Measurements from ENCODE around the gene GLRX3.

Gene GLRX3

DNA sequence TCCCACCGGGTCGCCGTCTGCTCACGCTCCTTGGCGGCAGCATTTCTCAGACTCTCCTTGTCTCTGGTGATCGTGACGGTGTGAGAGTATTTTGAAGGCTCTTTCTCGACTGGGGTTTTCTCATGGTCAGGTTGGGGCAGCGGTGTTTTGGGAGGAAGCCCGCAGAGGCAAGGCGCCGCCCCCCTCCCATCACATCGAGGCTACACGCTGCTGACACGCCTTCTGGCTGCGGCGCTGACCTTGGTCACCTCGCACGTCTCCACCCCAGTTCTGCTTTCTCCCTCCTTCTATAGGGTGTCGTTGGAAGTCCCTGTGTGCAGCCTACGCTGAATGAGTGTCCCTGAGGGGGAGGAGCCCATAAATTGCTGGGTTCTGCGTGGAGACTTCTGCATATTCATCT lies 55.2 kb downstream of the GLRX3 start:
- Histone ChIP-seq H3K27ac (ENCODE audit: low read length) (no peak overlapping the region), H3K9ac (ENCODE audit: low read length) (no peak overlapping the region), H3K9me3 (ENCODE audit: control insufficient read depth, low read depth, low read length) (no peaks in the 10 kb centered on the region), H3K4me1 (ENCODE audit: control insufficient read depth, low read depth, low read length) (peaks cover 6% of the 10 kb centered on the region), H3K27me3 (ENCODE audit: control insufficient read depth, insufficient read depth, low read length) (peaks cover 6% of the 10 kb centered on the region), H3K36me3 (ENCODE audit: control insufficient read depth, low read depth, low read length) (no peaks in the 10 kb centered on the region), H3K4me3 (ENCODE audit: low read length) (no peak overlapping the region)

- peaks cover 6% of the 10 kb centered on the region for H3K27me3 ChIP-seq (ENCODE audit: control insufficient read depth, insufficient read depth, low read length)
- H3K9ac ChIP-seq (ENCODE audit: low read length): no peak overlapping the region
- no peak overlapping the region for H3K4me3 ChIP-seq (ENCODE audit: low read length)
- peaks cover 6% of the 10 kb centered on the region for H3K4me1 ChIP-seq (ENCODE audit: control insufficient read depth, low read depth, low read length)
- H3K9me3 ChIP-seq (ENCODE audit: control insufficient read depth, low read depth, low read length): no peaks in the 10 kb centered on the region
- no peak overlapping the region for H3K27ac ChIP-seq (ENCODE audit: low read length)
- no peaks in the 10 kb centered on the region for H3K36me3 ChIP-seq (ENCODE audit: control insufficient read depth, low read depth, low read length)
These were observed 56.2 kb downstream of the GLRX3 start for GRCh38 chr10:130192276-130192848.

DNA sequence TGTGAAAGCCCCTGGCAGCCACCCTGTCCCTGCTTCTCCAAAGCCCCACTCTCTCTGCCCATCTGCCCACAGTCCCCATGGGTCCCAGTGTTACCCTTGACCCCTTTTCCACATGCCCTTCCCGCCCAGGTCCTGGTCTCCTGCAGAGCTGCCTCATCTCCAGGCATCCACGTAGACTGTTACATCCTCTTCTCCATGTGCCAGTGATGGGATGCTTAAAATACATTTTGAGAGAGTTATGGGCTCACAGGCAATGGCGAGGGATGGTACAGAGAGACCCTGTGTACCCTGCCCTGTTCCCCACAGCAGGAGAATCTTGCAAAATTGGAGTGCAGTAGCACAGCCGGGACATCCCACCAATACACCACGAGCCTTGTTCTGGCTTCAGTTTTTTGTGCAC lies 56.8 kb downstream of the GLRX3 start:
- Histone ChIP-seq H3K9me3 (ENCODE audit: control insufficient read depth, low read depth, low read length) (no peaks in the 10 kb centered on the region), H3K4me3 (ENCODE audit: low read length) (no peak overlapping the region), H3K36me3 (ENCODE audit: control insufficient read depth, low read depth, low read length) (no peaks in the 10 kb centered on the region), H3K27ac (ENCODE audit: low read length) (no peak overlapping the region), H3K9ac (ENCODE audit: low read length) (no peak overlapping the region), H3K4me1 (ENCODE audit: control insufficient read depth, low read depth, low read length) (peaks cover 6% of the 10 kb centered on the region), H3K27me3 (ENCODE audit: control insufficient read depth, insufficient read depth, low read length) (peaks cover 6% of the 10 kb centered on the region)

DNA sequence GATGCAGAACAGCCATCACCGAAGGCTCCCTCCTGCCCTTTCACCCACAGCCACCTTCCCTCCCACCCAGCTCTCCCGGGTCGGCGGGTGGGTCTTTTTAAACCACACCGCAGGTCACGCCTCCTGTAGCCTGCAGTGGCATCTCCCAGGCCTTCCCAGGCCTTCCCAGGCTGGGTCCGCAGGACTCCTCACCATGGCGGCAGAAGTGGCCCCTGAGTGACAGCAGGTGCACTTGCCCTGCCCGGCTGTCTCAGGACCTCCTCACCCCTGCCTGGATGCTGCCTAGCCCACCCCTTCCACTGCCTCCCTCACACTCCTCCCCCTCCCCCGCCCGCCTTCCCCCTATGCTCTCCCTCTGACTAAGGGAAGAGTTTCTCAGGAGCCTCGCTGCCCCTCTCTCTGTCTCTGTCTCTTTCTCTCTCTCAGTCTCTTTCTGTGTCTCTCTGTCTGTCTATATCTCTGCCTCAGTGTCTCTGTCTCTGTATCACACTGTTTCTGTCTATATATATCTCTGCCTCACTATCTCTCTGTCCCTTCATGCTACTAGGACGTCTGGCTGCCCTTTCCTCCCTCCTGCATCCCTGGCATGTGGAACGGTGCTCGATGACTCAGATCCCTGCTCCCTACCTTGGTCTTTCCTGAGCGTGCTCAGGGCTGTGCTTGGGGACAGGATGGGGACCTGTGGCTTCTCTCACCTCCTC lies 57.5 kb downstream of the GLRX3 start:
- no peak overlapping the region for H3K4me3 ChIP-seq (ENCODE audit: low read length)
- no peaks in the 10 kb centered on the region for H3K36me3 ChIP-seq (ENCODE audit: control insufficient read depth, low read depth, low read length)
- H3K27me3 ChIP-seq (ENCODE audit: control insufficient read depth, insufficient read depth, low read length): peaks cover 6% of the 10 kb centered on the region
- H3K4me1 ChIP-seq (ENCODE audit: control insufficient read depth, low read depth, low read length): peaks cover 6% of the 10 kb centered on the region
- no peaks in the 10 kb centered on the region for H3K9me3 ChIP-seq (ENCODE audit: control insufficient read depth, low read depth, low read length)
- H3K27ac ChIP-seq (ENCODE audit: low read length): no peak overlapping the region
- H3K9ac ChIP-seq (ENCODE audit: low read length): no peak overlapping the region

DNA sequence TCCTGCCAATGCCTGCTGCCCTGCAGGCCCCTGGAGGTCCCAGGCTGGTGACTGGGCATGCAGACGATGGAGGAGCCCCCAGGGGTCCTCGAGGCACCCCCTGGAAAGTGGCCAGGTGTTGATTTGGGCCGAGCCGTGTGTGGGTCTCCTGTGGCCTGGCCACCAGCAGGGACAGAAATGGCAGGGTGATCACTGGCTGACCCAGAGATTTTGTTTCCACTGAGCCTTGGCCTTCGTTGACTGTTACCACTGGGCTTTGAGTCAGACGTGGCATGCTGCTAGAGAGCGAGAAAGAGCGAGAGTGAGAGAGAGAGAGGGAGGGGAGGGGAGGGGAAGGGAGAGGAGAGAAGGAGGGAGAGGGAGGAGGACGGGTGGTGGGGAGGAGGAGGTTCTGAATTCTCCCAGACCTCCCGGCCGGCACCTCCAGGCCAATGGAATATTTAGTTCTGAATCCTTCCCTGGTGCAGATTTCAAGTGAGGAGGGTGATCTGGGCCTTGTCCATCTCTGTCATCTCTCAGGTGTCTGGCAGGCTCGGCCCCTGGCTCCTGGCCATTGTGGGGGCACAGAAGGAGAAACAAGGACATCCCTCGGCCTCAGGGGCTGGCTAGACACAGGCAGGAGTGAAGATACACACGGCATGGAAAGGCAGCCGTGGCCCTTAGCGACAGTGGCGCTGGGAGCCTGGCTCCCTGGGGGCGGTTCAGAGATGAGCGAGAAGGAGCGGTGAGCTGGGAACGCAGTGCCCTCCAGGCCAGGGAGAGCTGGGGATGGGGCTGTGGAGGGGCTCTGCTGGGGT lies 58.2 kb downstream of the GLRX3 start:
- no peak overlapping the region for H3K4me3 ChIP-seq (ENCODE audit: low read length)
- no peaks in the 10 kb centered on the region for H3K36me3 ChIP-seq (ENCODE audit: control insufficient read depth, low read depth, low read length)
- no peaks in the 10 kb centered on the region for H3K9me3 ChIP-seq (ENCODE audit: control insufficient read depth, low read depth, low read length)
- no peak overlapping the region for H3K9ac ChIP-seq (ENCODE audit: low read length)
- peaks cover 6% of the 10 kb centered on the region for H3K4me1 ChIP-seq (ENCODE audit: control insufficient read depth, low read depth, low read length)
- no peak overlapping the region for H3K27ac ChIP-seq (ENCODE audit: low read length)
- H3K27me3 ChIP-seq (ENCODE audit: control insufficient read depth, insufficient read depth, low read length): peaks cover 6% of the 10 kb centered on the region

DNA sequence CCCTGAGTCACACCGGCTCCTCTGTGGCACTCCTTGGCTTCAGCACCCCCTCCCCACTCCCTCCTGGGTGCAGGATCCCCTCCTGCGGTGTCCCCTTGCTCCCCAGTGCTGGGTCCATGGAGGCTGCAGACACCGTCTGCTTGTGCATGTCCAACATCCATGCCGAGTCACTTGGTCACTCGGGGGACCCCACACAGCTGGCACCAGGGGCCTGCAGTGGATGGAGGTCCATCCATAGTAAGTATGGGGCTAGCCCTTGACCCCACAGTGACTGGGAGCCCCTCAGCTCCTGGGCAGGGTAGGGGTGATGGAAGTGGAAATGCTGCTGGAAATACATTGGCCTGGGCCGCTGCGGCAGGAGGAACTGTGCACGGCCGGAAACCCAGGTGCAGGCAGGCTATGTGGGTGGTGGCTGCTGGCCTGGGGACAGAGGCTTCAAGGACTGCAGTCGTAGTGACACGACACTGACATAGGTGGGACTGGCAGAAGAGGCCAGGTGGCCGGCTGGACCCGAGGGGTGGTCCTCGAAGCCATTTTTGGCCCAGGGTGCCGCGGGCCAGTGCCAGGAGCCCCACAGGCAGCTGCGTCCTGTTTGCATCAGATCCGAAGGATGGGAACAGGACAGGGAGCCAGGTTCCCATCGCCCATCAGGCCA lies 58.9 kb downstream of the GLRX3 start:
- H3K9ac ChIP-seq (ENCODE audit: low read length): no peak overlapping the region
- H3K4me1 ChIP-seq (ENCODE audit: control insufficient read depth, low read depth, low read length): peaks cover 6% of the 10 kb centered on the region
- H3K9me3 ChIP-seq (ENCODE audit: control insufficient read depth, low read depth, low read length): no peaks in the 10 kb centered on the region
- H3K36me3 ChIP-seq (ENCODE audit: control insufficient read depth, low read depth, low read length): no peaks in the 10 kb centered on the region
- no peak overlapping the region for H3K27ac ChIP-seq (ENCODE audit: low read length)
- peaks cover 6% of the 10 kb centered on the region for H3K27me3 ChIP-seq (ENCODE audit: control insufficient read depth, insufficient read depth, low read length)
- H3K4me3 ChIP-seq (ENCODE audit: low read length): no peak overlapping the region

DNA sequence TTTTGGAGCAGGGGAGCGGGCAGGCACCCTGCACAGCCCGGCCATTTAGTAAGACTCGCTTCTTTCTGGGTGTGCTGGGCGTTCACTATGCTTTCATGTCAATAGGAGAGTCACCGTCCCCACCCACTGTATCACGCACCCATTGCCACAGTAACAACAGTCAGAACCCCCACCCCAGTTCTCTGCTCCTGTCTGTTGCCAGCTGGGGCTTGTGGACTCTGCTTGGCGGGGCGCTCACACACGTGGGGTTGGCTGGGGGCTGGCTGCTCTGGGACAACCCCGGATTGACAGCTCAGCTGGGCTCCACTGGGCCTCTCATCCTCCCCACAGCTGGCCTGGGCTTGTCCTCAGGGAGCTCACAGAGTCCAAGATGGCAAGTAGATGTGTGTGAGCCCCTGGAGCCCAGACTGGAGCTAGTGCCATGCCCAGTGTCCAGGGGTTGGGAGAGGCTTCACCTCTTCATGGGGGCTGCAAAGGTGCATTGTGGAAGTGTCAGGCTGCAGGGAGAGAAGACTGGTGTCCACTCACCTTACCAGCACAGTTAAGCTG lies 59.6 kb downstream of the GLRX3 start:
- Histone ChIP-seq H3K27ac (ENCODE audit: low read length) (no peak overlapping the region), H3K36me3 (ENCODE audit: control insufficient read depth, low read depth, low read length) (no peaks in the 10 kb centered on the region), H3K4me3 (ENCODE audit: low read length) (no peak overlapping the region), H3K4me1 (ENCODE audit: control insufficient read depth, low read depth, low read length) (peaks cover 6% of the 10 kb centered on the region), H3K9me3 (ENCODE audit: control insufficient read depth, low read depth, low read length) (no peaks in the 10 kb centered on the region), H3K27me3 (ENCODE audit: control insufficient read depth, insufficient read depth, low read length) (peaks cover 5% of the 10 kb centered on the region), H3K9ac (ENCODE audit: low read length) (no peak overlapping the region)

DNA sequence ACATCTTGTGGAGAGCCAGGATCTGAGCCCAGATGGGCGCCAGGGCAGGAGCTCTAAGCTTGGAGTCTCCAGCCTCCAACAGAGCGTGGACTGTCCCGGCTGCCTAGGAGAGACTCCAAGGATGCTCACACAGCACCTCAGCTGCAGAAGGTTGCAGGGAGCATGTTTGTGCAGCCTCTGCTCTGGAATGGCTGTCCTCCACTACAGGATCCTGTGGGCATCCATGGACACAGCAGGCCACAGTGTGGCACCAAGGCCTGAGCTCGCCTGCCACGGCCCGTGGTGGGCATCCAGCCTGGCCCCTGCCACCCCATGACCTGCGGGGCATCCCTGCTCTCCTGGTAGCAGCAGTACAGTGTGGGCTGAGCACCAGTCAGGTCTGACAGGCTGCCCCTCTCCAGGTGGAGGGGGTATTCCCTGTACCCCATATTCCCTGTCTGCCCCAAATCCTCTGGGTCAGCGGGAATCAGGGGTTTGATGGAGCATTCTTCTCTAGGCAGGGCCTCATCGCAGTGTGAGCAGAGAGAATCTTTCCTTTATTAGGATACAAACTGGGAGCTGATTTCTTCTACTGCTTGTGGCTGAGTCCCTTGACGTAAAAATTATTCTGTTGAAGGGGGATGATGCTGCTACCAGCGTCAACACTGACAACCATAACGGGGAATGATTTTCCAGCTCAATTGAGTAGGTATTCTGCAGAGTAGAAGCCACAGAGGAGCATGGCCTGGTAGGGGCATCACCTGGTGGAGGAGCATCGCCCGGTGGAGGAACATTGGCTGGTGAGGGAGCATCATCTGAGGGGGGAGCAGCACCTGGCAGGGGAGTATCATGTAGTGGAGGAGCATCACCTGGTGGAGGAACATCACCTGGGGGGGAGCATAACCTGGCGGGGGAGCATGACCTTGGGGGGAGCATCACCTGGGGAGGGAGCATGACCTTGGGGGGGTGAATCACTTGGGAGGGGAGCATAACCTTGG lies 60.6 kb downstream of the GLRX3 start:
- no peaks in the 10 kb centered on the region for H3K27me3 ChIP-seq (ENCODE audit: control insufficient read depth, insufficient read depth, low read length)
- H3K4me3 ChIP-seq (ENCODE audit: low read length): no peak overlapping the region
- H3K9me3 ChIP-seq (ENCODE audit: control insufficient read depth, low read depth, low read length): no peaks in the 10 kb centered on the region
- no peak overlapping the region for H3K27ac ChIP-seq (ENCODE audit: low read length)
- H3K9ac ChIP-seq (ENCODE audit: low read length): no peak overlapping the region
- peaks cover 6% of the 10 kb centered on the region for H3K4me1 ChIP-seq (ENCODE audit: control insufficient read depth, low read depth, low read length)
- H3K36me3 ChIP-seq (ENCODE audit: control insufficient read depth, low read depth, low read length): no peaks in the 10 kb centered on the region

GRCh38 chr10:130198651-130199050 lies 62.5 kb downstream of the GLRX3 start:
- no peaks in the 10 kb centered on the region for H3K36me3 ChIP-seq (ENCODE audit: control insufficient read depth, low read depth, low read length)
- no peak overlapping the region for H3K9ac ChIP-seq (ENCODE audit: low read length)
- no peak overlapping the region for H3K27ac ChIP-seq (ENCODE audit: low read length)
- H3K4me1 ChIP-seq (ENCODE audit: control insufficient read depth, low read depth, low read length): peaks cover 6% of the 10 kb centered on the region
- H3K27me3 ChIP-seq (ENCODE audit: control insufficient read depth, insufficient read depth, low read length): no peaks in the 10 kb centered on the region
- H3K9me3 ChIP-seq (ENCODE audit: control insufficient read depth, low read depth, low read length): no peaks in the 10 kb centered on the region
- no peak overlapping the region for H3K4me3 ChIP-seq (ENCODE audit: low read length)

- Histone ChIP-seq H3K9me3 (ENCODE audit: control insufficient read depth, low read depth, low read length) (no peaks in the 10 kb centered on the region), H3K27ac (ENCODE audit: low read length) (no peak overlapping the region), H3K4me3 (ENCODE audit: low read length) (no peak overlapping the region), H3K4me1 (ENCODE audit: control insufficient read depth, low read depth, low read length) (no peaks in the 10 kb centered on the region), H3K36me3 (ENCODE audit: control insufficient read depth, low read depth, low read length) (no peaks in the 10 kb centered on the region), H3K9ac (ENCODE audit: low read length) (no peak overlapping the region), H3K27me3 (ENCODE audit: control insufficient read depth, insufficient read depth, low read length) (no peaks in the 10 kb centered on the region)
These were observed 64.2 kb downstream of the GLRX3 start for GRCh38 chr10:130200179-130201042.
